ENCODE data around the gene FASTK.

The FASTK gene

GRCh38 chr7:151062399-151063211 is 18.0 kb downstream of the FASTK start:
- DNase-seq: no peak

- no peak for DNase-seq
These were observed 18.6 kb downstream of the FASTK start for GRCh38 chr7:151062111-151062398.

GRCh38 chr7:151061213-151062110 is 19.1 kb downstream of the FASTK start:
- no peak for DNase-seq

- DNase-seq: no peak
These were observed 20.0 kb downstream of the FASTK start for GRCh38 chr7:151060416-151061212.

- no peak for DNase-seq
These were observed 20.5 kb downstream of the FASTK start for GRCh38 chr7:151060113-151060415.

GRCh38 chr7:151059367-151060112 is 21.1 kb downstream of the FASTK start, which contains the start of gene SLC4A2:
SLC4A2 (plus strand) TSS chr7:151059589; CDS start chr7:151061988, 2,399 bp downstream.
- DNase-seq: peak; percentile 32 to 68 (median 60)

GRCh38 chr7:151058781-151059366 is 21.7 kb downstream of the FASTK start:
- peak in 3 of 6 experiments; percentile 31 to 61 (median 56) for DNase-seq

GRCh38 chr7:151057989-151058780 is 22.4 kb downstream of the FASTK start:
- DNase-seq: peak; percentile 93 to 98 (median 96)

- no peak for DNase-seq
These were observed 23.1 kb downstream of the FASTK start, which contains the start of gene CDK5 for GRCh38 chr7:151057506-151057988. CDK5 (minus strand) TSS chr7:151057897; CDS start chr7:151057848, 49 bp downstream.

GRCh38 chr7:151056666-151057505 is 23.7 kb downstream of the FASTK start:
- no peak for DNase-seq

GRCh38 chr7:151056283-151056665 is 24.3 kb downstream of the FASTK start:
- DNase-seq: no peak

- DNase-seq: no peak
These were observed 26.9 kb downstream of the FASTK start for GRCh38 chr7:151053751-151054150.

- no peak for DNase-seq
These were observed 27.5 kb downstream of the FASTK start for GRCh38 chr7:151053096-151053495.

GRCh38 chr7:151051108-151051507 is 29.5 kb downstream of the FASTK start:
- DNase-seq: peak; percentile 38 to 67 (median 62)

- DNase-seq: no peak
These were observed 31.6 kb downstream of the FASTK start for GRCh38 chr7:151048911-151049463.

GRCh38 chr7:151047976-151048815 is 32.4 kb downstream of the FASTK start, which contains the start of gene ASIC3:
ASIC3 (plus strand) TSS chr7:151048531; CDS start chr7:151048886, 355 bp downstream.
- DNase-seq: no peak

- DNase-seq: no peak
These were observed 33.7 kb downstream of the FASTK start for GRCh38 chr7:151046603-151047573.

All from stimulated activated naive CD4-positive, alpha-beta T cell (primary cell).